ENCODE measurements around the gene STK24. TPM values are rescaled to one million over a fixed set of nuclear protein-coding genes. Genes with fewer than 3 reads are reported as not detected.

The STK24 gene
- total RNA-seq, 4 donors from 2014 or later = 29.7 to 73.5 (median 62.6) TPM

GRCh38 chr13:98410612-98411011 lies 166.3 kb downstream of the STK24 start:
- Histone ChIP-seq H3K9me3 (no peaks in the 10 kb centered on the region), H3K4me3 (no peak overlapping the region), H3K27ac (no peak overlapping the region), H3K36me3 (no peaks in the 10 kb centered on the region), H3K4me1 (no peaks in the 10 kb centered on the region), H3K27me3 (no peaks in the 10 kb centered on the region)
- intact Hi-C loops (cut with DNase I; ENCODE audit: low total_unique reads) = no loop called here
- no peak for DNase-seq
- TF ChIP-seq POLR2A (IDR thresholded peaks at IDR 0.05) = no peak
- TF ChIP-seq, protein P1, sequence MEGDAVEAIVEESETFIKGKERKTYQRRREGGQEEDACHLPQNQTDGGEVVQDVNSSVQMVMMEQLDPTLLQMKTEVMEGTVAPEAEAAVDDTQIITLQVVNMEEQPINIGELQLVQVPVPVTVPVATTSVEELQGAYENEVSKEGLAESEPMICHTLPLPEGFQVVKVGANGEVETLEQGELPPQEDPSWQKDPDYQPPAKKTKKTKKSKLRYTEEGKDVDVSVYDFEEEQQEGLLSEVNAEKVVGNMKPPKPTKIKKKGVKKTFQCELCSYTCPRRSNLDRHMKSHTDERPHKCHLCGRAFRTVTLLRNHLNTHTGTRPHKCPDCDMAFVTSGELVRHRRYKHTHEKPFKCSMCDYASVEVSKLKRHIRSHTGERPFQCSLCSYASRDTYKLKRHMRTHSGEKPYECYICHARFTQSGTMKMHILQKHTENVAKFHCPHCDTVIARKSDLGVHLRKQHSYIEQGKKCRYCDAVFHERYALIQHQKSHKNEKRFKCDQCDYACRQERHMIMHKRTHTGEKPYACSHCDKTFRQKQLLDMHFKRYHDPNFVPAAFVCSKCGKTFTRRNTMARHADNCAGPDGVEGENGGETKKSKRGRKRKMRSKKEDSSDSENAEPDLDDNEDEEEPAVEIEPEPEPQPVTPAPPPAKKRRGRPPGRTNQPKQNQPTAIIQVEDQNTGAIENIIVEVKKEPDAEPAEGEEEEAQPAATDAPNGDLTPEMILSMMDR (IDR thresholded peaks at IDR 0.05) = no peak

DNA sequence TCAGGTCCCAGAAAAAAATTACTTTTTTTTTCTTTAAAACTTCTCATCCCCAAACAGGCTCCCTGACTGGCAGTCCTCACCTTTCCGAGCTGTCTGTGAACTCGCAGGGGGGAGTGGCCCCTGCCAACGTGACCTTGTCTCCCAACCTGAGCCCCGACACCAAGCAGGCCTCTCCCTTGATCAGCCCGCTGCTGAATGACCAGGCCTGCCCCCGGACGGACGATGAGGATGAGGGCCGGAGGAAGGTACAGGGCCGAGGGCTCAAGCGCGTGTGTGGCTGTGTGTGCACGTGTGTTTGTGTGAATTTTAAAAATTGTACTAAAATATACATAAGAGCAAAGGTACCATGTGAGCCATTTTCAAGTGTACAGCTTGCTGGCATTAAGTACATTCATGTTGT lies 167.6 kb downstream of the STK24 start:
- no peak for DNase-seq
- no peaks in the 10 kb centered on the region for H3K36me3 ChIP-seq
- no peaks in the 10 kb centered on the region for H3K9me3 ChIP-seq
- intact Hi-C loops (cut with DNase I; ENCODE audit: low total_unique reads) = no loop called here
- no peak overlapping the region for H3K4me3 ChIP-seq
- no peaks in the 10 kb centered on the region for H3K27me3 ChIP-seq
- TF ChIP-seq, protein P1 (IDR thresholded peaks at IDR 0.05) = no peak
- no peak overlapping the region for H3K27ac ChIP-seq
- H3K4me1 ChIP-seq = no peaks in the 10 kb centered on the region

GRCh38 chr13:98407575-98407974 lies 169.3 kb downstream of the STK24 start:
- no peak overlapping the region for H3K27ac ChIP-seq

GRCh38 chr13:98406971-98407370 lies 169.9 kb downstream of the STK24 start:
- no peak overlapping the region for H3K4me3 ChIP-seq
- TF ChIP-seq, protein P1 (IDR thresholded peaks at IDR 0.05) = no peak
- no peak for TF ChIP-seq POLR2A (IDR thresholded peaks at IDR 0.05)
- no peak overlapping the region for H3K27ac ChIP-seq
- H3K4me1 ChIP-seq = no peaks in the 10 kb centered on the region
- intact Hi-C loops (cut with DNase I; ENCODE audit: low total_unique reads) = no loop called here
- no peaks in the 10 kb centered on the region for H3K36me3 ChIP-seq
- H3K27me3 ChIP-seq = no peaks in the 10 kb centered on the region
- no peaks in the 10 kb centered on the region for H3K9me3 ChIP-seq
- DNase-seq = no peak

More at GRCh38 chr13:98407575-98407974, 169.3 kb downstream of the STK24 start:
- Histone ChIP-seq H3K27me3 (no peaks in the 10 kb centered on the region), H3K36me3 (no peaks in the 10 kb centered on the region), H3K4me3 (no peak overlapping the region), H3K9me3 (no peaks in the 10 kb centered on the region), H3K4me1 (no peaks in the 10 kb centered on the region)
- DNase-seq = no peak
- TF ChIP-seq, protein P1 (IDR thresholded peaks at IDR 0.05) = no peak
- TF ChIP-seq POLR2A (IDR thresholded peaks at IDR 0.05) = no peak
- intact Hi-C loops (cut with DNase I; ENCODE audit: low total_unique reads) = no loop called here

- Histone ChIP-seq H3K36me3 (no peaks in the 10 kb centered on the region), H3K9me3 (no peaks in the 10 kb centered on the region), H3K4me3 (no peak overlapping the region), H3K4me1 (no peaks in the 10 kb centered on the region), H3K27me3 (no peaks in the 10 kb centered on the region), H3K27ac (no peak overlapping the region)
- intact Hi-C loops (cut with DNase I; ENCODE audit: low total_unique reads) = no loop called here
- DNase-seq = no peak
- no peak for TF ChIP-seq POLR2A (IDR thresholded peaks at IDR 0.05)
- TF ChIP-seq, protein P1 (IDR thresholded peaks at IDR 0.05) = no peak
Measured at GRCh38 chr13:98406427-98406826, 170.5 kb downstream of the STK24 start.
